ENCODE measurements around the gene KIF3A. TPM values are rescaled to one million over a fixed set of nuclear protein-coding genes. Genes with fewer than 3 reads are reported as not detected.

The KIF3A gene
- total RNA-seq, 1 donor from 2014 or later, result 10.6 TPM

GRCh38 chr5:132773601-132774355, 36.4 kb upstream of the KIF3A start:
- no peaks in the 10 kb centered on the region for H3K36me3 ChIP-seq (ENCODE audit: control insufficient read depth, insufficient read depth, low read length)
- TF ChIP-seq CTCF (IDR thresholded peaks at IDR 0.05; ENCODE audit: insufficient read depth, low read length, poor library complexity, severe bottlenecking), result no peak

GRCh38 chr5:132773114-132773513, 35.8 kb upstream of the KIF3A start:
- no peak for DNase-seq (ENCODE audit: low read depth)
- no peak for TF ChIP-seq CTCF (IDR thresholded peaks at IDR 0.05; ENCODE audit: insufficient read depth, low read length, poor library complexity, severe bottlenecking)

More at GRCh38 chr5:132773601-132774355, 36.4 kb upstream of the KIF3A start:
- Histone ChIP-seq H3K27me3 (ENCODE audit: control insufficient read depth, insufficient read depth, low read length) (no peaks in the 10 kb centered on the region), H3K4me3 (ENCODE audit: low read depth, low read length) (no peak overlapping the region)
- DNase-seq (ENCODE audit: low read depth), result no peak

GRCh38 chr5:132772291-132773070, 35.1 kb upstream of the KIF3A start:
- Histone ChIP-seq H3K36me3 (ENCODE audit: control insufficient read depth, insufficient read depth, low read length) (no peaks in the 10 kb centered on the region), H3K4me3 (ENCODE audit: low read depth, low read length) (no peak overlapping the region), H3K27me3 (ENCODE audit: control insufficient read depth, insufficient read depth, low read length) (no peaks in the 10 kb centered on the region)
- no peak for DNase-seq (ENCODE audit: low read depth)
- TF ChIP-seq CTCF (IDR thresholded peaks at IDR 0.05; ENCODE audit: insufficient read depth, low read length, poor library complexity, severe bottlenecking), result no peak

More at GRCh38 chr5:132773114-132773513, 35.8 kb upstream of the KIF3A start:
- Histone ChIP-seq H3K27me3 (ENCODE audit: control insufficient read depth, insufficient read depth, low read length) (no peaks in the 10 kb centered on the region), H3K36me3 (ENCODE audit: control insufficient read depth, insufficient read depth, low read length) (no peaks in the 10 kb centered on the region), H3K4me3 (ENCODE audit: low read depth, low read length) (no peak overlapping the region)

- no peak for DNase-seq (ENCODE audit: low read depth)
- Histone ChIP-seq H3K27me3 (ENCODE audit: control insufficient read depth, insufficient read depth, low read length) (no peaks in the 10 kb centered on the region), H3K4me3 (ENCODE audit: low read depth, low read length) (no peak overlapping the region), H3K36me3 (ENCODE audit: control insufficient read depth, insufficient read depth, low read length) (no peaks in the 10 kb centered on the region)
- TF ChIP-seq CTCF (IDR thresholded peaks at IDR 0.05; ENCODE audit: insufficient read depth, low read length, poor library complexity, severe bottlenecking), result no peak
These were observed 34.2 kb upstream of the KIF3A start for GRCh38 chr5:132771503-132771998.

GRCh38 chr5:132770476-132771159, 33.3 kb upstream of the KIF3A start:
- no peak overlapping the region for H3K4me3 ChIP-seq (ENCODE audit: low read depth, low read length)
- no peak for TF ChIP-seq CTCF (IDR thresholded peaks at IDR 0.05; ENCODE audit: insufficient read depth, low read length, poor library complexity, severe bottlenecking)
- H3K27me3 ChIP-seq (ENCODE audit: control insufficient read depth, insufficient read depth, low read length), result no peaks in the 10 kb centered on the region
- no peaks in the 10 kb centered on the region for H3K36me3 ChIP-seq (ENCODE audit: control insufficient read depth, insufficient read depth, low read length)
- DNase-seq (ENCODE audit: low read depth), result no peak

All from kidney epithelial cell (primary cell).